Stimulated activated CD8-positive, alpha-beta memory T cell treated with anti-CD3 and anti-CD28 coated beads, Interleukin-7, amount 100 ng/mL, for 4 hours (primary cell): ENCODE data around the gene KRTAP4-12.
"Not testable (repeated sequence)": the region's sequence is repeated elsewhere in the genome, so short reads cannot be mapped to it uniquely, and the experiment has no call there.

Experiments used
- DNase-seq, 2 donors: peaks; one replicate each; pipeline ENCODE4 v3.0.0-alpha.2; 2020; ENCODE audit warnings: low read depth in 2 of 2

KRTAP4-12 gene

GRCh38 chr17:41123991-41124371 lies at the start of gene KRTAP4-12:
KRTAP4-12 (minus strand) TSS chr17:41124182; CDS start chr17:41124122, 60 bp downstream.
- DNase-seq, result not testable (repeated sequence)

- no peak for DNase-seq
Measured at GRCh38 chr17:41171886-41172285, 47.9 kb upstream of the KRTAP4-12 start.

DNA sequence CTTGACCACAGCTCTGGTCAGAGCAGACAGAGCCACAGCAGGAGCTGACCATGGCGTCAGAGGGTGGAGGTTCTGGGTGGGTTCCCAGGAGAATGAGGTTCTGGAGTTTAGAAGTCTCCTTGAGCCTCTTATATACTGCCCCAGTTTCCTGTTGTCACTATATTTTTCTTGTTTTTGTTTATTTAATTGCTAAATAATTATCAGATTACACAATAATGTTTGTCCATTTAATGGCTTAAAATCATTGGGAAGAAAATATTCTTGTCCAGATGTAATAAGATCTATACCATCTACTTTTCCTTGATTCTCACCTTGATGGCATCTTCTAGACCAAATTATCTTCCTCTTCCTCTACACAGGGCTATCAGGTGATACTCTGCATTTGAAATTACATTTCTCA lies 44.1 kb upstream of the KRTAP4-12 start, which contains the start of gene KRTAP4-3:
Gene KRTAP4-3 (minus strand): TSS at position 101 of the 400 bp plus-strand sequence. CDS start 49 bp downstream, at position 52.
- no peak for DNase-seq

GRCh38 chr17:41167561-41167960 lies 43.6 kb upstream of the KRTAP4-12 start:
- no peak for DNase-seq

DNA sequence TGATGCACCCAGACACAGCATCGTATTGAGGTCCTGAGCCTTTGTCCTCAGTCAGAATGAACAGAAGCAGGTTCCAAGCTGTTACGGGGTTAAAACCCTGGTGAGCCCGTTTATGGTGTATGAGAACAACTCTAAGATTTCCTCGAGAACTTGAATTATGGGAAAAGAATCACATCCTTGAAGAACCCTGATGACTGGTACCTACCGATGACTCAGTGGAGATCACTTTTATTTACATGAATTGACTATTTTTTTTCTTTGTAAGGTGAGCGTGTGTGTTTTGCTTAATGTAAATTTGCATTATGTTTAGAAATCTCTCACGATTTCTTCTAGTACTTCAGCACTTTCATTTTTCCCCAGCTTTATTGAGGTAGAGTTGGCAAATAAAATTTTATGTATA lies 39.8 kb upstream of the KRTAP4-12 start:
- DNase-seq, result no peak

- no peak for DNase-seq
Measured at GRCh38 chr17:41160648-41161047, 36.7 kb upstream of the KRTAP4-12 start, which contains the start of gene KRTAP4-4. KRTAP4-4 (minus strand) TSS chr17:41160748; CDS start chr17:41160691, 57 bp downstream.

- not testable (repeated sequence) for DNase-seq
Measured at GRCh38 chr17:41160190-41160589, 36.2 kb upstream of the KRTAP4-12 start.

DNA sequence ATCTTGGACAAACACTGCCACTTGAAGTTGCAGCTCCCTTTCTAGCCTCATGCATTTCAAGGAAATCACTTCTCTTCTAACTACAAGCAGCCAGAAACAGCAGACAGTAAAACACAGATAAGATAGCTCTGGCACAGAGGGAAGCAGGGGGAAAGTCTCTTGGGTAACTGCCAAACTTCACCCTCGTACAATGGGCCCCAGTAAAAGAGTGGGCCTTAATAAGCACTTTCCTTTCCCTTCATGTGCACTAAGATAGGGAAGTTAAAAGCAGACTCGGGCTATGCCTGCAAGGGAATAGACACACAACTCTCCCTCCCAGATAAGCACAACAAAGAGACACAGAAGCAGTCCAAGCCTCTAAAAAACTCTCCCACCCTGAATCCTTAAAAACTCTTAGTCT lies 29.9 kb upstream of the KRTAP4-12 start:
- no peak for DNase-seq

GRCh38 chr17:41151525-41151924 lies 27.5 kb upstream of the KRTAP4-12 start:
- no peak for DNase-seq

DNA sequence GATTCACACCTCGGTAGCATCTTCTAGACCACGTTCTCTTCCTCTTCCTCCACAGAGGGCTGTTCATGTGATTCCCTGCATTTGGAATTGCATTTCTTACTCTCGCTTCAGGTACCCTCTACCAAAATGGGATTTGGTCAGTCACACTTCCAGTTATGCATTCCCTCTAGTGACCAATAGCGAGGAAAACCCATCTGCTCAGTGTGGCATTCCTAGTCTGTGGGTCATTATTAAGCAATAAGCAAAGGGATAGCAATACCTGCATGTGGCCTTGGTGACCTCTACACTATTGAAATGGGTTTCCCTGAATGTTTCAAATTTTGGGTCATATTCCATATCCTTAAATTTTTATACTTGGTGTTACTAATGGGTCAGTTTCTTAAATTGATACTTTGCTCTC lies 26.0 kb upstream of the KRTAP4-12 start:
- no peak for DNase-seq

DNA sequence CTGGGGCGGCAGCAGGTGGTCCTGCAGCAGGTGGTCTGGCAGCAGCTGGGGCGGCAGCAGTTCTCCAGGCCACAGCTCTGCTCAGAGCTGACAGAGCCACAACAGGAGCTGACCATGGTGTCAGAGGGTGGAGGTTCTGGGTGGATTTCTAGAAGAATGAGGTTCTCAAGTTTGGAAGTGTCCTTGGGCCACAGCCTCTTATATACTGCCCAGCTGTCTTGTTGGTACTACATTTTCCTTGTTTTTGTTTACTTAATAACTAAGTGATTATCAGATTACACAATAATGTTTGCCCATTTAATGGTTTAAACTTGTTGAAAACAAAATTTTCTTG lies 25.6 kb upstream of the KRTAP4-12 start, which contains the start of gene KRTAP4-5:
Gene KRTAP4-5 (minus strand): TSS at position 174 of the 334 bp plus-strand sequence. CDS start 58 bp downstream, at position 116.
- no peak for DNase-seq

- not testable (repeated sequence) for DNase-seq
Measured at GRCh38 chr17:41148971-41149651, 25.1 kb upstream of the KRTAP4-12 start.

DNA sequence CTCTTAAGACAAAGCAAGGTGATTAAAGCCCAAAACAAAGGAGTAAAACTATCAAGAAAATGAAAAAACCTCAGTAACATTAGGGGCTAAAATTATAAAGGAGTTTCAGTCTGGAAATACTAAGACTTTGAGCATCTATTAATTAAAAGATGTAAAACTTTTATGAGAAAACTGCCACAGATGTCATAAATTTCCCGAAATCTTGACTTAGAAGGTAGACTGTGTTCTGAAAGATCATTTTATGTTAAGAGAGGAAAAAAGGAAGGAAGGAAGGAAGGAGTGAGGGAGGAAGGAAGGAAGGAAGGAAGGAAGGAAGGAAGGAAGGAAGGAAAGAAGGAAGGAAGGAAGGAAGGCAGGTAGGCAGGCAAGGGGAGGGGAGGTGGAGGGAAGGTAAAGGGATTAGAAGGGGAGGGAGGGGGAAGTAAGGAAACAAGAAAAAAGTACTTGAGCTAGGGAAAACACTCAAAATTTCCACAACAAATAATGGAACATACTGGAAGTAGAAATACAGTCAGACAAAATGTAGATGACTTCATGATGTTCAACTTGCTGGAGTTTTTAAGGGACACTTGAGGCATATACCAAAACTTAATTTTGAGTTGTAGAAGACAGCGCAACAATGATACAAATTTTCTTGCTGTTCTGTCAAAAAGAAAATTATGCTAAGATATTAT lies 23.7 kb upstream of the KRTAP4-12 start:
- no peak for DNase-seq

- no peak for DNase-seq
Measured at GRCh38 chr17:41145261-41145660, 21.3 kb upstream of the KRTAP4-12 start.

DNA sequence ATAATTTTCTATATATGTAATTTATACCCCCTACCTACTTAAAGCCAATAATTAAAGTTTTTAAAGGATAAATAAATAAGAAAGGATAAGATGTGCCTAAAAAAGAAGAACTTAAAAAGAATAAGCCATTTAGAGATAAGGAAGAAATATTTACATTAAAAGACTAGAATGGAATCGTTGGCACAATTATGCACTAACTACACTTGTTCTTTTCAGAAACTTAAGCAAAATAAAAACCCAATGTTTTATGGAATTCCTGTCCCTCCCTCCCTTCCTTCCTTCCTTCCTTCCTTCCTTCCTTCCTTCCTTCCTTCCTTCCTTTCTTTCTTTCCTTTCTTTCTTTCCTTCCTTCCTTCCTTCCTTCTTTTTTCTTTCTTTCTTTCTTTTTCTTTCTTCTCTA lies 20.9 kb upstream of the KRTAP4-12 start:
- no peak for DNase-seq

- no peak for DNase-seq
Measured at GRCh38 chr17:41141361-41141760, 17.4 kb upstream of the KRTAP4-12 start.

DNA sequence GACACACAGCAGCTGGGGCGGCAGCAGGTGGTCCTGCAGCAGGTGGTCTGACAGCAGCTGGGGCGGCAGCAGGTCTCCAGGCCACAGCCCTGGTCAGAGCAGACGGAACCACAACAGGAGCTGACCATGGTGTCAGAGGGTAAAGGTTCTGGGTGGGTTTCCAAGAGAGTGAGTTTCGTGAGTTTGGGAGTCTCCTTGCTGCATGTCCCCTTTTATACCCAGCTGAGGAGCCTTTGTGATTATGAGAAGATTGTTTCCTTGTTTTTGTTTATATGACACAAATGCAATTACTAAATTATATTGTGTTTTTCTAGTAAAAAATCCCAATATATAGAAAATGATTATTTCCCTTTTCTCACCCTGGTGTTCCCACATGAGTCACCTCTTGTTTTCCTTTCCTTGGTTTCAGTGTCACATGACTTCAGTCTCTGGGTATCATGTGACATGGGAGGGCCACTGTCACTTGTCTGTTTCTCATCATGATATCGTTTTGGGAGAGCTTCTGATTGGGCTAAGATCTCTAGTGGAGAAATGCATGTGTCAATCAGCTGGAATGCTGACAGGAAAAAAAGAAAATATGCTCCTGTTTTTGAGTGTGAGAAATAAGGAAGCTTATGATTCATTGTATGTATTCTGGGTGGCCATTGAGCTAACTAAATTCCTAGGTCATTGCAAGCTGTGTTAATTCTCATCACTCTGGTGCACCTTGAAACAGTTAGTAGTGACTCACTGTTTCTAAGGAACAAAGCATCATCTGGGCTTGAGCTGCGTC lies 16.6 kb upstream of the KRTAP4-12 start, which contains the start of gene KRTAP4-6:
Gene KRTAP4-6 (minus strand): TSS at position 185 of the 772 bp plus-strand sequence. CDS start 57 bp downstream, at position 128.
- no peak for DNase-seq

GRCh38 chr17:41139865-41140264 lies 15.9 kb upstream of the KRTAP4-12 start:
- DNase-seq, result not testable (repeated sequence)

GRCh38 chr17:41133880-41134735 lies 10.1 kb upstream of the KRTAP4-12 start:
- no peak for DNase-seq

GRCh38 chr17:41131979-41132378 lies 8.0 kb upstream of the KRTAP4-12 start:
- DNase-seq, result no peak

DNA sequence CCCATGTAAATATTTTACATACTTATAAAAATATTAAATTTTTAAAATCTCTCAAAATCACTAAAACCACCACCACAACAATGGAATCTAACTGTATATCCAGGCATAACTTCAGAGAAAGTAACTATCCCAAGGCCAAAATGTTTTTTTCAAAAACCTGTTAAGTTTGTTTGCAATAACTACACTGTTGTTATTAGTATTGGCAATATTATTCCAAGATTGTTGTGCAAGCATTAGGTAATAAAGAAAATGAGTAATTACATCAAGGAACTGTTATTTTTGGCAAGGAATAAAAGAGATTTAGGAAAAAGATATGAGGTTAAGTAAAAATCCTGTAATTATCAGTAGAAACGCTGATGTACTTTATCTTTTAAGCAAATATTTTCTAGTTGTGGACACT lies 3.4 kb upstream of the KRTAP4-12 start:
- DNase-seq, result no peak
